ENCODE measurements around the gene ADGRG6.

GRCh38 chr6:142359271-142359960, 57.6 kb downstream of the ADGRG6 start:
- TF ChIP-seq EZH2 (IDR thresholded peaks at IDR 0.05) (no peak), POLR2AphosphoS5 (IDR thresholded peaks at IDR 0.05; ENCODE audit: borderline replicate concordance, low read depth, low read length) (no peak)

Data from SK-N-MC (cell line).